ENCODE results near the gene ITGAV. TPM values are rescaled to one million over a fixed set of nuclear protein-coding genes. Genes with fewer than 3 reads are reported as not detected.

The ITGAV gene
- total and polyA plus RNA-seq, 2 donors (not counting 3 experiments of a cell fraction or from before 2014, with no cell fraction given) = 61.8 to 131 TPM

DNA sequence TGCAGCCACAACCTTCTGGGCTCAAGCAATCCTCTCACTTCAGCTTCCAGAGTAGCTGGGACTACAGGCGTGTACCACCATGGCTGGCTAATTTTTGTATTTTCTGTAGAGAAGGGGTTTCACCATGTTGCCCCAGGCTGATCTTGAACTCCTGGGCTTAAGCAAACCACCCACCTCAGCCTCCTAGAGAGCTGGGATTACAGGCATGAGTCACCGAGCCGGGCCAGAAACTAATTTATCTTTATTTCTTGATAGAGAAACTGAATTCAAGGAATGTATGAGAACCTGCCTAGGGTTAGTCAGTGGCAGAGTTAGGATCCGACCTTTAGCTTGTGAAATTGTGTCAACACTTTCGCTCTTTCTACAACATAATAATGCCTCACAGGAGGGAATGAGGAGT lies 19.3 kb upstream of the ITGAV start:
- H3K27me3 ChIP-seq (ENCODE audit: control insufficient read depth in 2 of 2, insufficient read depth in 2 of 2, low read length in 2 of 2) = no peaks in the 10 kb centered on the region
- ChIA-PET POLR2A (no interaction called here), CTCF (interaction anchor here (0.7 to 1.7 kb wide), 5 partner anchors 12 to 32 kb away, joined by 3 to 9 read pairs (median 5); no protein-coding TSS in a partner anchor)
- TF ChIP-seq POLR2AphosphoS5 (IDR thresholded peaks at IDR 0.05; ENCODE audit: insufficient read depth, low read depth, low read length) = no peak
- TF ChIP-seq POLR2A (IDR thresholded peaks at IDR 0.05; ENCODE audit: low read depth, low read length) = no peak
- no peak for TF ChIP-seq MYC (IDR thresholded peaks at IDR 0.05; ENCODE audit: low read depth, low read length)
- TF ChIP-seq, protein P1, sequence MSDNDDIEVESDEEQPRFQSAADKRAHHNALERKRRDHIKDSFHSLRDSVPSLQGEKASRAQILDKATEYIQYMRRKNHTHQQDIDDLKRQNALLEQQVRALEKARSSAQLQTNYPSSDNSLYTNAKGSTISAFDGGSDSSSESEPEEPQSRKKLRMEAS (IDR thresholded peaks at IDR 0.05; ENCODE audit: insufficient read depth, insufficient read length) = no peak
- no peak for TF ChIP-seq GATA2 (IDR thresholded peaks at IDR 0.05; ENCODE audit: insufficient read depth, insufficient read length, low read depth, low read length)
- TF ChIP-seq FOS (IDR thresholded peaks at IDR 0.05; ENCODE audit: borderline replicate concordance, insufficient read depth, low read length) = no peak
- TF ChIP-seq JUN (IDR thresholded peaks at IDR 0.05; ENCODE audit: borderline replicate concordance, insufficient read depth, insufficient read length, low read depth) = no peak
- no peaks in the 10 kb centered on the region for H3K36me3 ChIP-seq (ENCODE audit: control insufficient read depth in 2 of 2, extremely low read depth in 1 of 2, insufficient read depth in 2 of 2, low read length in 2 of 2)
- H3K27ac ChIP-seq (ENCODE audit: insufficient read depth, low read depth, low read length) = no peak overlapping the region
- BruUV-seq (replicated peaks) = no TSS peak
- no peak overlapping the region for H3K9ac ChIP-seq (replicated peaks; ENCODE audit: extremely low read depth, insufficient read depth, low read length)
- H3K9me1 ChIP-seq (replicated peaks; ENCODE audit: control insufficient read depth, extremely low read depth, insufficient read depth, low read length) = no peaks in the 10 kb centered on the region
- H3K4me1 ChIP-seq (ENCODE audit: control insufficient read depth, extremely low read depth, insufficient read depth, low read length) = peaks cover 22% of the 10 kb centered on the region
- intact Hi-C loops (cut with micrococcal nuclease) = no loop called here
- no peaks in the 10 kb centered on the region for H3K9me3 ChIP-seq (replicated peaks; ENCODE audit: control insufficient read depth, insufficient read depth, low read length)
- H3K4me2 ChIP-seq (ENCODE audit: insufficient read depth, low read length) = no peak overlapping the region
- H3K4me3 ChIP-seq (replicated peaks in 1 of 3; ENCODE audit: insufficient read depth in 1 of 3, low read depth in 1 of 3, low read length in 3 of 3) = no peak overlapping the region
- H2AFZ ChIP-seq (ENCODE audit: low read depth, low read length) = no peak overlapping the region
- DNase-seq (ENCODE audit: low read depth, low spot score) (peak; percentile 21), FAIRE-seq (no peak)
- no peaks in the 10 kb centered on the region for H3K79me2 ChIP-seq (ENCODE audit: control insufficient read depth, insufficient read depth, low read length)
- dilution Hi-C loops (cut with MboI; ENCODE audit: extremely low pct_ligation_motif_present, low sequenced_read_pairs) = no loop called here
- no peaks in the 10 kb centered on the region for H4K20me1 ChIP-seq (replicated peaks; ENCODE audit: control insufficient read depth, extremely low read depth, insufficient read depth, low read length)

DNA sequence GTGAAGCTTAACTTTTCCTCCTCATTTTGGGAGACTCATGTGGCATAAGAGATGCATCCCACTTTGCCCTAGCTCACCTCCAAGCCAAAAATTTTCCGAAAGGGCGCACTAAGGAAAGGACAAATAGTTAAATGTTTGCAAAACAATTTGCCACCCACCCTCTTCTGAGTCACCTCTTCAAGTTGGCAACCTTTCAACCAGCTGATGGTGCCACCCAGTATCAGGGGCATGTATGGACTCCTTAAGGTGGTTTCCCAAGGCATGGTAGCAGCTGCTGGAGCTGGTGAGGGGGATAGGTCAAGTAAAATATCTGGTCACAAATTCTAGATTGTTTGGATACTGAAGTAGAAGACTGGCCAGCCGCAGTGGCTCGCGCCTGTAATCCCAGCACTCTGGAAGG lies 17.2 kb upstream of the ITGAV start:
- no peak for FAIRE-seq
- H3K9me3 ChIP-seq (replicated peaks; ENCODE audit: control insufficient read depth, insufficient read depth, low read length) = no peaks in the 10 kb centered on the region
- no peaks in the 10 kb centered on the region for H3K79me2 ChIP-seq (ENCODE audit: control insufficient read depth, insufficient read depth, low read length)
- H4K20me1 ChIP-seq (replicated peaks; ENCODE audit: control insufficient read depth, extremely low read depth, insufficient read depth, low read length) = no peaks in the 10 kb centered on the region
- intact Hi-C loops (cut with micrococcal nuclease) = no loop called here
- no TSS peak for BruUV-seq (replicated peaks)
- CTCF ChIA-PET = no interaction called here
- H3K4me3 ChIP-seq (replicated peaks in 1 of 3; ENCODE audit: insufficient read depth in 1 of 3, low read depth in 1 of 3, low read length in 3 of 3) = no peak overlapping the region
- H3K27me3 ChIP-seq (ENCODE audit: control insufficient read depth in 2 of 2, insufficient read depth in 2 of 2, low read length in 2 of 2) = no peaks in the 10 kb centered on the region
- no peak overlapping the region for H3K27ac ChIP-seq (ENCODE audit: insufficient read depth, low read depth, low read length)
- TF ChIP-seq MYC (IDR thresholded peaks at IDR 0.05; ENCODE audit: low read depth, low read length) = no peak
- no peak for TF ChIP-seq POLR2AphosphoS5 (IDR thresholded peaks at IDR 0.05; ENCODE audit: insufficient read depth, low read depth, low read length)
- no peak for TF ChIP-seq JUN (IDR thresholded peaks at IDR 0.05; ENCODE audit: borderline replicate concordance, insufficient read depth, insufficient read length, low read depth)
- TF ChIP-seq EZH2 (IDR thresholded peaks at IDR 0.05; ENCODE audit: borderline replicate concordance, low read depth, low read length, severe bottlenecking) = no peak
- TF ChIP-seq, protein P2, sequence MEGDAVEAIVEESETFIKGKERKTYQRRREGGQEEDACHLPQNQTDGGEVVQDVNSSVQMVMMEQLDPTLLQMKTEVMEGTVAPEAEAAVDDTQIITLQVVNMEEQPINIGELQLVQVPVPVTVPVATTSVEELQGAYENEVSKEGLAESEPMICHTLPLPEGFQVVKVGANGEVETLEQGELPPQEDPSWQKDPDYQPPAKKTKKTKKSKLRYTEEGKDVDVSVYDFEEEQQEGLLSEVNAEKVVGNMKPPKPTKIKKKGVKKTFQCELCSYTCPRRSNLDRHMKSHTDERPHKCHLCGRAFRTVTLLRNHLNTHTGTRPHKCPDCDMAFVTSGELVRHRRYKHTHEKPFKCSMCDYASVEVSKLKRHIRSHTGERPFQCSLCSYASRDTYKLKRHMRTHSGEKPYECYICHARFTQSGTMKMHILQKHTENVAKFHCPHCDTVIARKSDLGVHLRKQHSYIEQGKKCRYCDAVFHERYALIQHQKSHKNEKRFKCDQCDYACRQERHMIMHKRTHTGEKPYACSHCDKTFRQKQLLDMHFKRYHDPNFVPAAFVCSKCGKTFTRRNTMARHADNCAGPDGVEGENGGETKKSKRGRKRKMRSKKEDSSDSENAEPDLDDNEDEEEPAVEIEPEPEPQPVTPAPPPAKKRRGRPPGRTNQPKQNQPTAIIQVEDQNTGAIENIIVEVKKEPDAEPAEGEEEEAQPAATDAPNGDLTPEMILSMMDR (IDR thresholded peaks at IDR 0.05; ENCODE audit: extremely low read depth in 1 of 2, insufficient read depth in 1 of 2, low read depth in 1 of 2, low read length in 2 of 2) = no peak
- TF ChIP-seq, protein P1 (IDR thresholded peaks at IDR 0.05; ENCODE audit: insufficient read depth, insufficient read length) = no peak
- TF ChIP-seq FOS (IDR thresholded peaks at IDR 0.05; ENCODE audit: borderline replicate concordance, insufficient read depth, low read length) = no peak
- no peak for TF ChIP-seq GATA2 (IDR thresholded peaks at IDR 0.05; ENCODE audit: insufficient read depth, insufficient read length, low read depth, low read length)
- TF ChIP-seq POLR2A (IDR thresholded peaks at IDR 0.05; ENCODE audit: low read depth, low read length) = no peak
- POLR2A ChIA-PET = no interaction called here
- H3K9me1 ChIP-seq (replicated peaks; ENCODE audit: control insufficient read depth, extremely low read depth, insufficient read depth, low read length) = no peaks in the 10 kb centered on the region
- H3K9ac ChIP-seq (replicated peaks; ENCODE audit: extremely low read depth, insufficient read depth, low read length) = no peak overlapping the region
- H3K36me3 ChIP-seq (ENCODE audit: control insufficient read depth in 2 of 2, extremely low read depth in 1 of 2, insufficient read depth in 2 of 2, low read length in 2 of 2) = no peaks in the 10 kb centered on the region
- no peak for DNase-seq (ENCODE audit: low read depth, low spot score)
- no peak overlapping the region for H3K4me2 ChIP-seq (ENCODE audit: insufficient read depth, low read length)
- dilution Hi-C loops (cut with MboI; ENCODE audit: extremely low pct_ligation_motif_present, low sequenced_read_pairs) = no loop called here
- H3K4me1 ChIP-seq (ENCODE audit: control insufficient read depth, extremely low read depth, insufficient read depth, low read length) = peaks cover 30% of the 10 kb centered on the region
- H2AFZ ChIP-seq (ENCODE audit: low read depth, low read length) = no peak overlapping the region
